K562 (cell line): ENCODE measurements around the gene TASP1. TPM values are rescaled to one million over a fixed set of nuclear protein-coding genes. Genes with fewer than 3 reads are reported as not detected.

Experiments
- AFF1 ChIP-seq, 2 experiments: fragments of 450-650 bp; IDR thresholded peaks; 2 replicates each; pipeline ENCODE4 v1.6.1; 2018; ENCODE audit warnings: mild to moderate bottlenecking in 2 of 2, low read depth in 1 of 2; ENCODE audit not compliant: partially characterized antibody in 2 of 2
- CCNT2 ChIP-seq: IDR thresholded peaks from 2 replicates; pipeline ENCODE4 v1.6.1; 2011; ENCODE audit warnings: borderline replicate concordance, low read depth, mild to moderate bottlenecking, moderate library complexity, mixed read lengths, low read length; ENCODE audit not compliant: insufficient read length; ENCODE audit errors: extremely low read depth
- CEBPG ChIP-seq, 3 experiments: fragments of 200-800 bp in 1 of 3; sonication (Bioruptor generic) in 1 of 3; sonication (generic) in 1 of 3; formaldehyde crosslinking in 1 of 3; IDR thresholded peaks in 2 of 3; conservative IDR thresholded peaks in 1 of 3; 2 replicates each; pipeline versions ENCODE4 v1.6.1 to v1.8.0; 2016 to 2022; ENCODE audit warnings: missing compliant biosample characterization in 2 of 3, missing genetic modification characterization in 2 of 3, mild to moderate bottlenecking in 1 of 3, missing genetic modification reagents in 1 of 3
- L3MBTL2 ChIP-seq: fragments of 450-650 bp; IDR thresholded peaks from 2 replicates; pipeline ENCODE4 v1.6.1; 2016; ENCODE audit warnings: mild to moderate bottlenecking, moderate library complexity
- SMAD3 ChIP-seq: fragments of 450-650 bp; formaldehyde crosslinking; conservative IDR thresholded peaks from 2 replicates; pipeline ENCODE4 v1.4.0; 2020; ENCODE audit warnings: mild to moderate bottlenecking
- TSHZ1 ChIP-seq: fragments of 250-450 bp; sonication (Bioruptor Pico); IDR thresholded peaks from 2 replicates; pipeline ENCODE4 v1.4.0; 2020; ENCODE audit warnings: mild to moderate bottlenecking, moderate library complexity
- polyA plus RNA-seq, 8 experiments: library from polyadenylated mRNA; depleted of rRNA in 4 of 8; stranded (reverse) in 5 of 8; unstranded in 3 of 8; fragments of >200 nt; fragmentation: Nextera tagmentation in 2 of 8; fragmentation: Illumina TruSeq in 1 of 8; extraction: Ambion mirVana in 2 of 8; extraction: Trizol in 1 of 8; gene quantifications; 2 replicates each; pipeline versions ENCODE4 v1.2.1 to v1.2.3, GENCODE V29; 2011 to 2014; ENCODE audit warnings: inconsistent platforms in 1 of 8, missing spikeins in 1 of 8
- total RNA-seq, 7 experiments: library from RNA; depleted of rRNA in 6 of 7; stranded (reverse); fragments of >200 nt in 6 of 7; fragmentation: Illumina TruSeq in 2 of 7; extraction: Trizol in 2 of 7; gene quantifications; 2 replicates each; pipeline versions ENCODE4 v1.2.1 to v1.2.3, GENCODE V29; 2011 to 2021; ENCODE audit warnings: low replicate concordance in 1 of 7

The TASP1 gene
- total and polyA plus RNA-seq, 9 of the 15 experiments (the other 6 are each of a cell fraction or from before 2014, with no cell fraction given), result 3.7 to 10.6 (median 6.4) TPM

- no peak for TF ChIP-seq AFF1 (IDR thresholded peaks at IDR 0.05; ENCODE audit: low read depth in 1 of 2, partially characterized antibody in 2 of 2)
- no peak for TF ChIP-seq L3MBTL2
- no peak for TF ChIP-seq CEBPG (CRISPR knock-in tag; IDR thresholded peaks at IDR 0.05)
- no peak for TF ChIP-seq CEBPG (tag; conservative IDR thresholded peaks at IDR 0.05 in 1 of 2, IDR thresholded peaks at IDR 0.05 in 1 of 2)
- no peak for TF ChIP-seq CCNT2
- no peak for TF ChIP-seq SMAD3 (CRISPR knock-in tag)
- TF ChIP-seq TSHZ1 (CRISPR knock-in tag), result no peak
Observed at GRCh38 chr20:13549451-13549850, 89.3 kb downstream of the TASP1 start (continued).
